T-helper 22 cell (primary cell): ENCODE measurements around the gene TRIO.

Experiments used
- DNase-seq: peaks from one replicate; pipeline ENCODE4 v3.0.0-alpha.2; 2020; ENCODE audit warnings: low read depth

TRIO gene

DNA sequence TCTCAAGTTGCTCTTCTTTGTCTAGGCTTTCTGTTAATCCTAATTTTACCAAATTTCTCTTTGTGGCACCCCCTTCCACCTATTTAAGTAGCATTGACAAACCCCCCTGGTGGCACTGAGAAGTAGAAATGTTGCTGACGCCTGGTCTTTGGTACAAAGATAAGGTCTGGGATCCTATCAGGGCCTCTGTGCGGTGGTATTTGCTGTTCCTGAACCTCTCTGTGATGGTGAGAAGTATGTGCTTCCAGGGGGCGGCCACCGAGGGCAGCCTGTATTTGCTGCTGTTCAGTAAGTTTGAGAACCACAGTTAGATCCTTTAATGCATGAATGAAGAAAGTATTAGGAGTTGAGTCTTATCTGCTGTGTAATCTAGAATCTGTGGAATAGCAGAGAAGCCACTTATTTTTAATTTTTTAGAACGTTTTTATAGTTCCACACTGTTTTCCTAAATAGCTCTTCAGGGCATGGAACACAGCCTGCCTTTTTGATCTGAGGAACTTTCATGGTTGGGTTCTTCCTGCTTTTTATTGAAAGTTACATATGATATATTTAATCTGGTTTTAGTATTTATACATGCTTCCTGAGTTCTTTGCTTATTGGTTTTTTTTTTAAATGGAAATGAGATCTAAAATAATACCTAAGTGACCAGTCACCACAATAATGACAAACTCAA is 124.2 kb downstream of the TRIO start:
- DNase-seq: no peak

DNA sequence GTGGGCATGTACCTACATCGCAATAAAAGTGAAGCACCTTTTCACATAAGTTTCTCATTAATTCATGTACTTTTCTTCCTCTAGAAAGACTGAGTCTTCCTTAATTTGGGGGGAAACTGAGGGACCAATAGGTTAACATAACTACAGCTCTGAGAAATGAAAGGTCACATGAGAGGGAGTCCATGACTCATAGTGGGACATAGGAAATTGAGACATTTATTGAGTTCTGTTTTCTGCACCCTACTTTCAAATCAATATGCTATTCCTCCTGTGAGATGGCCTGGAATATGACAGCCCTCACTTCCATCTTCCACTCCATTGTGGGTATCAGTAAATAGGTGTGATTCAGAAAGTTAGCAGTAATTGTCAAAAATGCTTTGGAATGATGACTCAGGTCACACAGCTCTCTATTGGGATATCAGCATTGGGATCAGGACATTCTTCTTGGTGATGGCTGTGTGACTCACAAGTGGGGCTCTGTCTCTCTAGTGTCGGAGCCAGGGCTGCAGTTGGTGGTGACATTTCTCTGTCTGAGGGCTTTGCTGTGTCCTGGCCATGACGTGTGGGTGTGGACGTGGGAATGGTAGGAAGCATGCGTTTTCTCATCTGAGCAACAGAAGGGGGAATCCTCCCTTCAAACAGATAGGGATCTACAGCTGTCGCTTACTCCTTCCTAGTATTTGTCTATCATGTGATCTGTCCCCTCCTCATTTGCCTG is 125.0 kb downstream of the TRIO start:
- no peak for DNase-seq

DNA sequence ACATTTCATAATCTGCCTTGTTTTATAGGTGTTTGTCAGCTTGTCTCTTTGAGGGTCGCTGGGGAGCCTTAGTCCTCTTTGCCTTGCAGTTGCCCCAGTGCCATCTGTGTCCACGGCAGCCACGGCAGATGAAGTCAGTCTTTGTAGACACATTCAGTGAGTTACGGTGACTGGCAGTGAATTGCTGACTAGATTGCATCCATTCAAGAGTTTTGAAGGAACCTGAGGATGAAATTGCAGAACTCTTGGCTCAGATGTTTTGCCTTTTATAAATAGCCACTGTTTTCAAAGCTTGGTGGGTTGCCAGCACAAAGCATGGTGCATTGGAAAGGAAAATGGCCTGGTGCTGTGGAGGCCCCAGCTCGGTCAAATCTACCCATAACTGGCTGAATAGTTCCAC is 125.6 kb downstream of the TRIO start:
- no peak for DNase-seq

- DNase-seq: no peak
These were observed 126.3 kb downstream of the TRIO start for GRCh38 chr5:14269395-14269794.

- DNase-seq: no peak
These were observed 127.1 kb downstream of the TRIO start for GRCh38 chr5:14270209-14270702.

DNA sequence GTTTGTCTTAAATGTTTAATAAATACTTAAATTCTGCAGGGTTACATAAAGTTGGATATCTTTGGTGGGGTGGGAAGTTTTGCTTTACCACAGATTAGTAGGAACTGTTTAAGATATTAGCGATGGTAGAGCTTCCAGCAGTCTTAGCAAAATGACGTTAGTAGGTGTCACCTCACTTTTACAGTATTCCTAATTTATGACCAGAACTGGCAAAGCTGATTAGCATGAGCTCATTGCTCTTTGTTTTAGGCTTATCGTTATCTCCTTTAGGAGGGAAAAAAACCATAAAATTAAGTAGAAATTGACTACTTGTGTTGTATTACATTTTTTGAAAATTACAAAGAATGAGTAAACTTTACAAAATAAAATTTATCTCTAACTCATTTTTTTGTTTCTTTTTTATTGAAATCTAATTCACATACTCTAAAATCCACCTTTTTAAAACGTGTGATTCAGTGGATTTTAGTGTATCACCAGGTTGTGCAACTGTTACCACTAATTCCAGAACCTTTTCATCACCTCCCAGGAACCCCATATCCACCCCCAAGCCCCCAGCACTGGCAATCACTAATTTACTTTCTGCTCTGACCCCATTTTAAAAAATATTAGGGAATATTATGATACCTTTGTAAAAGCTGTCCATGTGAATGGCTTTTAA is 129.5 kb downstream of the TRIO start:
- DNase-seq: no peak

- DNase-seq: no peak
These were observed 130.1 kb downstream of the TRIO start for GRCh38 chr5:14273207-14273767.

DNA sequence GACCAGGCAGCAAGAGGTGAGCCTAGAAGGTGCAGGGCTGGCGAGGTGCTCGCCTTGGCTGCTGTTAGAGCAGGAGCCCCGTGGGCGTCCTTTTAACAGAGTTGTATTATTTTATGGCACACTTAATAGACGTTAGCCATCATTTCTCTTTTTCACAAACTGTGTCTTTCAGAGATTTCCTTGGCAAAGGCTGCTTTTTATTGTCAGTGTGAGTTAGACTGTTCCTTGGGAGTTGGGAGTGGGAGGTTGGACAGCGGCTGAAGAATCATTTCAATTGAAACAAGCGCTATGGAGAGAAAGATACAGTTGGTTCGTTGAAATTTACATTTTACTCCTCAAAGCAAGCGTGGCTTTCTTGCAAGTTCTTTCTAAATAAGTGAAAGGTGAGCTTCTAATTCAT is 133.2 kb downstream of the TRIO start:
- DNase-seq: no peak

DNA sequence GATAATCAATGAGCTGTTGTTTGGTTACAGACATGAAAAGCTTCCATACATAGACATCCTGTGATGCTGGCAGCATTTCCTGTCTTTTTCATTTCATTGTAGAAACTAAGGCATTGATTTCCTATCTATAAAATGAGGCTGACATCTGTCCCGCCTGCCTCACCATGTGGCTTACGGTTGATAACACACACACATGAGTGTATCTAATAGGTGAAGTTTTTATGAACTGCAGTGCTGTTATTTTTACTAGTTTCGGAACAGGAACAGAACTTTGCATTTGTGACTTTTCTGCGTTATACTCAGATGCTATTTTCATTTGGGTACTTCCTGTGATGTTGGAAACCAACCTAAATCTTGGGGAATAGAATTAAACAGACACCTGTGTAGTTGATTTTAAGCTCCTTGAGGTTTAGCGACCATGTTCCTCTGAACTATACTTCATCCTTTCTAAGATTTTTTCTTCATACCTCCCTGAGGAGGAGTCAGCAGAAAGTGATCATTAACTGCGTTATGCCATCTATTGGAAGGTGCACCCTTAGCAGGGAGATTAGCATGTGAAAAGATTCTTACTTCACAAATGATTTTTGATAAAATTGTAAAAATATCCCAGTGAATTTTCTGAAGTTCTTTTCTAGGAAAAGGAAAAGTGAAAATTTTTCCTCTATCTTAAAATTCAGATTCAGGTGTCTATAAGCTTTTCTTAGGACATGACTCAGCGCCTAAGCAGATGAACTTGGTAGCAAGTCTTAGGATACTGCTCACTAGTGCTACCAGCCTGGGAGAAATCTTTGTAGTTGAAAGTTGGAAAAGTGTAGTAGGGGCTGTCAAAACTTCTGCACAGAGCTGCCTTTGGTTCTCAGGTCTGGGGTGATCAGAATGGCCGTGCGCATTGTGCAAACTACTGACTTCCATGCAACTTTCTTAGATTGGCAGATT is 134.5 kb downstream of the TRIO start:
- no peak for DNase-seq

DNA sequence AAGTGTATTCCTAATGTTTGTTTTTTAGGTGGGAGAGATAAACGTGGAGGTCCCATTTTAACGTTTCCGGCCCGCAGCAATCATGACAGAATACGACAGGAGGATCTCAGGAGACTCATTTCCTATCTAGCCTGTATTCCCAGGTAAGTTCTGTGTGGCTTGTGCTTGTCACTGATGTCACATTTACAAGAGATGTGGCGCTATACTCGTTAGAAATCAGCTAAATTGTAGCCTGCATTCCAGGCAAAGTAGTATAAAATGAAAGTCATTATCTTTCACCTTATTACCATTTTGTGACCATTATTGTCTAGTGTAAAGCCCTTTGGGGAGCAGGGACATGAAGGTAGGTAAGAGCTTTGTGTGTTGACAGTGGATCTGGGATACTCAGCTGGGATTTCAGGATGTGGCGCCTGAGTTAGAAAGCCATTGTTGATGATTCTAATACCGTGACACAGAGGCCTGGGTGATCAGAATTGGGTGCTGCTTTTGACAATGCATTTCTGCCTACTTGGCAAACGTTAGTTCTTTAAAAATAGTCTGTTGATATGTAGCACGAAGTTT is 137.2 kb downstream of the TRIO start:
- no peak for DNase-seq

DNA sequence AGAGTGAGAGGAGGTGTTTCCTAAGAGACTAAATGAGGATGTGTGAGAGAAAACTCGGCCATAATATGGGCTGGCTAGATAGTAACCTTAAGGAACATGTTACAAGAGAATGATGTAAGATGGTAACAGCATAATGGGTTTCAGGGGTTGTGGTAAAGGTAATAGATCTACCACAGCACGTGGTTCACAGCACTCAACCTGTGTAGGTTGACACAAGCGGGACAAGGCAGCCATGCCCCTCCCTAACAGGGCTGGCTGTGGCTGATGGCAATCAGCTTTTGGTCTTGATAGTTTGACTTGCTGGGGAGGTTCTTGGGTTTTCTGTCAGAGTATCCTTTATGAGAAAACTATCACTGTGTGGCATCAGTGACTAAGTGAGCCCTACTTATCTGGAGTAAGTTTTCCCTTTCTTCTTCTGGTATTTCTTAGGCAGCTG is 138.6 kb downstream of the TRIO start:
- no peak for DNase-seq

GRCh38 chr5:14283139-14283538 is 140.0 kb downstream of the TRIO start:
- DNase-seq: no peak

- DNase-seq: no peak
These were observed 141.4 kb downstream of the TRIO start for GRCh38 chr5:14284392-14285148.

DNA sequence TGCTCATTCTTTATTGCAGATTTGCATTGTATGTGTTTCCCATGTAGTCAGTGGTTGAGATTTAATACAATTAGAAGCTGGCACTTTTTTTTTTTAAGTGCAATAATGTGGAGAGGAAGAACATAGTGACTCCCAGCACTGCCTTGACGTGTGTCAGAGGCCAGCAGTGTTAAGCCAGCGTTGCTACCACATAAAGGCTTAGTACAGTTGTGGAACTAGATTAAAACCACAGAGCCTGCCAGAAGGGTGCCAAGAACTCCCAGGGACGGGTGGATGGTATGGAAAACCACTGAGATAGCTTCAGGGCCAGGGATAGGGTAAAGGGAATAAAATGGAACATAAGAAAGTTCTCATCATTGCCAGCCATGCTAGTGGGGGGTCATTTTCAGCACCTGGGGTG is 142.9 kb downstream of the TRIO start:
- DNase-seq: no peak

DNA sequence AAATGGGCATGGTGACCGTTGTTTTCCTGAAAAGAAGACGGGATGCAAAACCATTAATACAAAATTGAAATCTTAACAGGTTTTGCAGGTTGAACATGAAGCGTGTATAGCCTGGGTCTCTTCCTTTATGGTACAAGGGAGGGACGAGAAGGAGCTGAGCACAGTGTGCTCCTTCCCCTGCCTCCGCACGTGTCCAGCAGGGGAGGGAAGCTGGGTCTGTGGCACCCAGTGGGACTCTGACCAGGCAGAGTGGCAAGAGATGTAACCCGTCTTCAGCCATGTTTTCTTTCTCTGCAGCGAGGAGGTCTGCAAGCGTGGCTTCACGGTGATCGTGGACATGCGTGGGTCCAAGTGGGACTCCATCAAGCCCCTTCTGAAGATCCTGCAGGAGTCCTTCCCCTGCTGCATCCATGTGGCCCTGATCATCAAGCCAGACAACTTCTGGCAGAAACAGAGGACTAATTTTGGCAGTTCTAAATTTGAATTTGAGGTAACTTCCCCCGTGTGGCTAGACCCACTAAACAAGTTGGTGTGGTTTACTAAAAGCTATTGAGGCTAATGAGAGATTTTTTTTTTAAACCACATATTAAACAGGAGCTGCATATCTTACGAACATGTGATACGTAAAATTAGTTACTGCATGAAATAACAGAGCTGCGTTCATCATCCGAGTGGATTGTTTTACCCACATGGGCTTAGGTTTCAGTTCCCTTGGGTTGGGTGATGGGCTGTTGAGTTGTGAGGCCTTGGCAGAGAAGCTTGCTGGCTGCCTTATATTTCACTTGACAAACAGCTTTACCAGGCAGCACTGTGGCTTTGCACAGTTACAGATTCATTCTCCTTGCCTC is 143.7 kb downstream of the TRIO start:
- DNase-seq: no peak

- DNase-seq: no peak
These were observed 149.9 kb downstream of the TRIO start for GRCh38 chr5:14292766-14293658.

- DNase-seq: no peak
These were observed 152.5 kb downstream of the TRIO start for GRCh38 chr5:14295610-14296009.

GRCh38 chr5:14296533-14297331 is 153.6 kb downstream of the TRIO start:
- DNase-seq: no peak
